Thyroid gland (tissue), 4 donors: ENCODE results near the gene NEDD4L. TPM values are rescaled to one million over a fixed set of nuclear protein-coding genes. Genes with fewer than 3 reads are reported as not detected.

Source experiments
- DNase-seq, 2 donors: peaks; one replicate each; pipeline ENCODE4 v3.0.0-alpha.2; 2019
- H3K27ac ChIP-seq, 3 donors: fragments of 200-600 bp; sonication (generic); 1 replicate in 2 of 3; 2 replicates in 1 of 3; pipeline ENCODE4 v1.5.1; 2016 to 2019; ENCODE audit warnings: mild to moderate bottlenecking in 1 of 3, moderate library complexity in 1 of 3
- H3K27me3 ChIP-seq: fragments of 200-600 bp; sonication (generic); one replicate; pipeline ENCODE4 v1.5.1; 2019
- H3K36me3 ChIP-seq, 2 donors: fragments of 200-600 bp; sonication (generic); one replicate each; pipeline ENCODE4 v1.5.1; 2016 to 2019
- H3K4me1 ChIP-seq, 2 donors: fragments of 200-600 bp; sonication (generic); one replicate each; pipeline ENCODE4 v1.5.1; 2017 to 2019
- H3K4me3 ChIP-seq, 3 donors: fragments of 200-600 bp; sonication (generic); replicated peaks in 1 of 3; 1 replicate in 2 of 3; 2 replicates in 1 of 3; pipeline ENCODE4 v1.5.1; 2016; ENCODE audit warnings: mild to moderate bottlenecking in 1 of 3
- H3K9me3 ChIP-seq: fragments of 200-600 bp; sonication (generic); one replicate; pipeline ENCODE4 v1.5.1; 2017
- CTCF ChIP-seq, 6 experiments: fragments of 200-600 bp in 3 of 6; fragments of 450-650 bp in 3 of 6; sonication (generic) in 3 of 6; IDR thresholded peaks; one replicate each; pipeline ENCODE4 v1.5.1; 2016 to 2019; ENCODE audit warnings: antibody characterized with exemption in 6 of 6, mild to moderate bottlenecking in 2 of 6, inconsistent platforms in 1 of 6, moderate library complexity in 1 of 6
- POLR2A ChIP-seq, 2 donors: fragments of 450-650 bp; IDR thresholded peaks; one replicate each; pipeline ENCODE4 v1.6.1; 2017; ENCODE audit warnings: antibody characterized with exemption in 2 of 2, mild to moderate bottlenecking in 2 of 2, moderate library complexity in 1 of 2
- WGBS, 2 donors: methylation state at CpG; one replicate each; pipeline ENCODE4 v1.1.5; 2017; 5-methylcytosine and 5-hydroxymethylcytosine counted together
- intact Hi-C: fragments of 100-400 bp; cut with DNase I; formaldehyde crosslinking; loops from one replicate; pipeline ENCODE4 v1.15.1; 2023
- total RNA-seq, 4 donors: library from RNA; depleted of rRNA; stranded (reverse); fragments of >200 nt; gene quantifications; one replicate each; pipeline ENCODE4 v1.2.3, GENCODE V29; 2016

NEDD4L gene
- total RNA-seq, 4 donors from 2014 or later = 61.5 to 105 (median 78.0) TPM

GRCh38 chr18:58309610-58310239 lies 265.7 kb downstream of the NEDD4L start:
- DNase-seq = peak; percentile 20 to 45

GRCh38 chr18:58310517-58310916 lies 266.5 kb downstream of the NEDD4L start:
- peak; percentile 87 for DNase-seq
- Histone ChIP-seq H3K4me1 (peaks cover 40 to 50% of the 10 kb centered on the region in 2 donors), H3K36me3 (no peaks in the 10 kb centered on the region), H3K27me3 (no peaks in the 10 kb centered on the region), H3K9me3 (no peaks in the 10 kb centered on the region), H3K4me3 (no peak overlapping the region), H3K27ac (peak overlapping the region; percentile 61 to 90 (median 85))
- WGBS, 2 donors = 43% methylated on average over 7 of the region's 7 CpGs
- TF ChIP-seq CTCF (IDR thresholded peaks at IDR 0.05) (no peak), POLR2A (IDR thresholded peaks at IDR 0.05) (peak in 1 of 2 donors; percentile 63)
- intact Hi-C loops = loop anchor here (10.0 kb wide), 2 partner anchors 126 to 266 kb away; partner anchors contain the start of gene NEDD4L

More at GRCh38 chr18:58309610-58310239, 265.7 kb downstream of the NEDD4L start:
- Histone ChIP-seq H3K27ac (peak overlapping the region; percentile 61 to 90 (median 85)), H3K27me3 (no peaks in the 10 kb centered on the region), H3K36me3 (no peaks in the 10 kb centered on the region), H3K9me3 (no peaks in the 10 kb centered on the region), H3K4me1 (peaks cover 34 to 42% of the 10 kb centered on the region in 2 donors), H3K4me3 (no peak overlapping the region)
- WGBS, 2 donors = 83 to 84% methylated on average over 7 of the region's 7 CpGs
- intact Hi-C loops = loop anchor here (10.0 kb wide), 2 partner anchors 125 to 265 kb away; partner anchors contain the start of gene NEDD4L
- TF ChIP-seq CTCF (IDR thresholded peaks at IDR 0.05) (no peak), POLR2A (IDR thresholded peaks at IDR 0.05) (no peak)

DNA sequence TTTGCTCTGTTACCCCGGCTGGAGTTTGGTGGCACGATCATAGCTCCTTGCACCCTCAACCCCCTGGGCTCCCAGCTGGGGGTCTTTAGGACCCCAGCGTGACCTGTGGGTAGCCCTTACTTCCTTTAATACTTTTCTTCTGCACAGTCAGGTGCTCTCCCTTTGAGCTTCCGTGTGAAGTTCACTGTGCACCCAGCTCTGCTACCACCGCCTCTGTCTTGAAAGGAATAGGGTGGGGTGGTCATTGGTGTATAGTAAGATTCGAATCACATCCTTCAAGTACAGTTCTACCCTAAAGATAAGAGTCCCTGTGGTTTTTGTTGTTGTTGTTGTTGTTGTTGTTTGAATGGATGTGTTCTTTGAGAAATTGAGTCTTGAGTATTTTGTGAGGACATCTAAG lies 267.4 kb downstream of the NEDD4L start:
- TF ChIP-seq POLR2A (IDR thresholded peaks at IDR 0.05) (no peak), CTCF (IDR thresholded peaks at IDR 0.05) (no peak)
- DNase-seq = no peak
- no peaks in the 10 kb centered on the region for H3K27me3 ChIP-seq
- intact Hi-C loops = loop anchor here (10.0 kb wide), 2 partner anchors 127 to 267 kb away; partner anchors contain the start of gene NEDD4L
- H3K4me1 ChIP-seq = peaks cover 40 to 51% of the 10 kb centered on the region in 2 donors
- no peaks in the 10 kb centered on the region for H3K36me3 ChIP-seq
- H3K4me3 ChIP-seq = no peak overlapping the region
- 89 to 93% methylated on average over 6 of the region's 6 CpGs for WGBS, 2 donors
- peak overlapping the region; percentile 61 to 90 (median 85) for H3K27ac ChIP-seq
- no peaks in the 10 kb centered on the region for H3K9me3 ChIP-seq

DNA sequence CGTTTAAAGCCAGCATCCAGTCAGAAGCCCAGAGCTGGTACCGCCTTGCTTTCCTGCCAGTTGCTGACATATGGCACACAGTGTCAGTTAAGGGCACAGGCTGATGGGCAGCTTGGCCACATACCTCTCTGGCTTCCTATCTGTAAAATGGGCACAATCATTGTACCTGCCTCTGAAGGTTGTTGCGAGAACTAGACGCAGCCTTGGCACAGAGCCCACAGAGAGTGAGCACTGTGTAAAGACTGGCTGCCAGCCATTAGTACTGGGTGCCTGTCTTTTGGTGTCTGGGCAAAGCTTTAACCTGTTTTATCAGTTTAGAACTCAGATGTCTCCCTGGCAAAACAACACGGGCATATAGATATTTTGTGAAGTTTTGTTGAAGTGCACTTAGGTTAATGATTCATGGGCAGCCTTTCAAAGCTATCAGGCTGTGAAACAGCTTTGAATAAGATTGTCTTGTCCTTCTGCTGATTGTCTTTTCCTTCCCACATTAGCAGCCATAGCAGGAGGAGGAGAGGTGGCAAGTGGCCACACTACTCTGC lies 269.5 kb downstream of the NEDD4L start:
- Histone ChIP-seq H3K27ac (peak overlapping the region in 2 of 3 donors; percentile 52 to 64), H3K4me3 (no peak overlapping the region), H3K36me3 (no peaks in the 10 kb centered on the region), H3K27me3 (no peaks in the 10 kb centered on the region), H3K9me3 (no peaks in the 10 kb centered on the region), H3K4me1 (peaks cover 40 to 61% of the 10 kb centered on the region in 2 donors)
- intact Hi-C loops = loop anchor here (10.0 kb wide), 2 partner anchors 129 to 269 kb away; partner anchors contain the start of gene NEDD4L
- TF ChIP-seq CTCF (IDR thresholded peaks at IDR 0.05) = no peak
- TF ChIP-seq POLR2A (IDR thresholded peaks at IDR 0.05) = no peak
- DNase-seq = peak; percentile 52 to 58
- 67 to 74% methylated on average over 5 of the region's 5 CpGs for WGBS, 2 donors

DNA sequence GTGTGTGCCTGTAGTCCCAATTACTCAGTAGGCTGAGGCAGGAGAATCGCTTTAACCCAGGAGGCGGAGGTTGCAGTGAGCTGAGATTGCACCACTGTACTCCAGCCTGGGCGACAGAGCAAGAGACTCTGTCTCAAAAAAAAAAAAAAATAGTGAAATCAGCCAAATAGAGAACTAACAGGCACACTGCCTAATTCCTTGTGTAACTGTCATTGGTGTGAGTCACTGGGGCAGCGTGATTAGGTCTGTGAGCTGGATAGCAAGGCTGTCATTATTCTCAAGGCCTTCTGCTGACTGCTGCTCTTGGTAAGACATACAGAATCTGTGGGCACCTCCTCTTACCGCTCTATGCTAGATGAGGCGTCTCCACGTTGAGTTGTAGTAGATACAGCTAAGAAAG lies 270.3 kb downstream of the NEDD4L start:
- intact Hi-C loops = loop anchor here (10.0 kb wide), 2 partner anchors 129 to 269 kb away; partner anchors contain the start of gene NEDD4L
- Histone ChIP-seq H3K9me3 (no peaks in the 10 kb centered on the region), H3K4me1 (peaks cover 44 to 67% of the 10 kb centered on the region in 2 donors)

More for the DNA sequence above, 270.3 kb downstream of the NEDD4L start:
- TF ChIP-seq POLR2A (IDR thresholded peaks at IDR 0.05) (no peak), CTCF (IDR thresholded peaks at IDR 0.05) (no peak)
- no peaks in the 10 kb centered on the region for H3K36me3 ChIP-seq
- DNase-seq = peak; percentile 66 to 68
- H3K27me3 ChIP-seq = no peaks in the 10 kb centered on the region
- H3K4me3 ChIP-seq = no peak overlapping the region
- peak overlapping the region in 2 of 3 donors; percentile 52 to 64 for H3K27ac ChIP-seq
- 62 to 71% methylated on average over 7 of the region's 7 CpGs for WGBS, 2 donors
